Measurements from ENCODE around the gene UBAC2.

DNA sequence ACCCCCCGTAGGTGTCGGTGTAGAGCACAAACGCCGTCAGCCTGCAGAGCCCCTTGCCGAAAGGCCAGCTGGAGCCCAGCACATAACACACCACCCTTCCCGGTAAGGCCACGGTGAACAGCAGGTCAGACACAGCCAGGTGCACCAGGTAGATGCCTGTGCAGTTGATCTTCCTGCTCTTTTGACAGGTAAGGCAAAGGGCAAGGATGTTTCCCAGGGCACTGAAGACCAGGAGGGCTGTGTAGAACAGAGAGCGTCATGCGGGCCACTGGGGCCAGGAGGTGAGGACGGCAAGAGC, 208.0 kb downstream of the UBAC2 start:
- TF ChIP-seq, protein P1, sequence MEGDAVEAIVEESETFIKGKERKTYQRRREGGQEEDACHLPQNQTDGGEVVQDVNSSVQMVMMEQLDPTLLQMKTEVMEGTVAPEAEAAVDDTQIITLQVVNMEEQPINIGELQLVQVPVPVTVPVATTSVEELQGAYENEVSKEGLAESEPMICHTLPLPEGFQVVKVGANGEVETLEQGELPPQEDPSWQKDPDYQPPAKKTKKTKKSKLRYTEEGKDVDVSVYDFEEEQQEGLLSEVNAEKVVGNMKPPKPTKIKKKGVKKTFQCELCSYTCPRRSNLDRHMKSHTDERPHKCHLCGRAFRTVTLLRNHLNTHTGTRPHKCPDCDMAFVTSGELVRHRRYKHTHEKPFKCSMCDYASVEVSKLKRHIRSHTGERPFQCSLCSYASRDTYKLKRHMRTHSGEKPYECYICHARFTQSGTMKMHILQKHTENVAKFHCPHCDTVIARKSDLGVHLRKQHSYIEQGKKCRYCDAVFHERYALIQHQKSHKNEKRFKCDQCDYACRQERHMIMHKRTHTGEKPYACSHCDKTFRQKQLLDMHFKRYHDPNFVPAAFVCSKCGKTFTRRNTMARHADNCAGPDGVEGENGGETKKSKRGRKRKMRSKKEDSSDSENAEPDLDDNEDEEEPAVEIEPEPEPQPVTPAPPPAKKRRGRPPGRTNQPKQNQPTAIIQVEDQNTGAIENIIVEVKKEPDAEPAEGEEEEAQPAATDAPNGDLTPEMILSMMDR (conservative IDR thresholded peaks at IDR 0.05; ENCODE audit: low read depth, low read length): no peak
- TF ChIP-seq EZH2 (IDR thresholded peaks at IDR 0.05; ENCODE audit: borderline replicate concordance, low read depth, low read length, poor library complexity, severe bottlenecking): no peak
